H54 (cell line): ENCODE measurements around the gene PAQR5.

Source experiments
- DNase-seq: peaks from one replicate; pipeline ENCODE4 v3.0.0; 2011; ENCODE audit warnings: low spot score, mixed read lengths; ENCODE audit not compliant: insufficient read length
- FAIRE-seq: peaks from 3 replicates; lab custom pipeline; 2011; peaks lifted over from hg19 to GRCh38; lab: Jason Lieb, UNC
- POLR2A ChIP-seq: IDR thresholded peaks from 2 replicates; pipeline ENCODE4 v1.6.1; 2011; ENCODE audit warnings: low read depth, mild to moderate bottlenecking, low read length

Gene PAQR5

GRCh38 chr15:69342460-69343076 is 43.9 kb downstream of the PAQR5 start:
- no peak for TF ChIP-seq POLR2A
- FAIRE-seq (no peak), DNase-seq (no peak)

DNA sequence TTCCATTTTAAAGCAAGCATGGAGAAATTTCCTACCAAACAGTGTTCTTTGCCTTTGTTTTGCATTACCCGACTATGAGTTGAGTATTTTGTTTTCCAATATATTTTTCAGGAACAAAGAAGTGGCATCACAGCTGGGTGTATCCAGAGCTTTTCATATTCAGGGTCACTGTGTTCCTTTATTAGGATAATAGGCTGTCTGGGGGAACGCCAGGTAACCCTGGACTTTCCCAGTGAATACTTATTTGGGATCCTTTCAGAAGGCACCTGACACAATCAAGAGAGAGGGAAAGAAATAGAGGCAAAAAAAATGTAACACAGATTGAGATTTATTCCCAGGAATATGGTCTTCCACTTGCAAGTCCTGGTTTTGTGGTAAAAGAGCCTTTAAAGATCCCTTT is 44.4 kb downstream of the PAQR5 start:
- FAIRE-seq (no peak), DNase-seq (no peak)
- no peak for TF ChIP-seq POLR2A

GRCh38 chr15:69344238-69344637 is 45.5 kb downstream of the PAQR5 start:
- FAIRE-seq (no peak), DNase-seq (no peak)
- no peak for TF ChIP-seq POLR2A

DNA sequence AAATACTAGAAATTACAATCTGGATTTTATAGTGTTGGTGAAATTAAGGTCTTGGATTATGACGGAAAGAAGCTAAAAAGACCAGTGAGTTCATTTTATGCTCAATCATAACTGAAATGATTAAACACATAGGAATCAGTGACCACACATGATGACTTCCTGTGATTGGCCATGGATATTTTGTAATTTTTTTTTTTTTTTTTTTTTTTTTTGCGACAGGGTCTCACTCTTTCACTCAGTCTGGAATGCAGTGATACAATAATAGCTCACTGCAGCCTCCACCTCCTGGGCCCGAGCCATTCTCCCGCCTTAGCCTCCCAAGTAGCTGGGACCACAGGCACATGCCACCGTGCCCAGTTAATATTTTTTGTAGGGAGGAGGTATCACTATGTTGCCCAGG is 47.4 kb downstream of the PAQR5 start:
- FAIRE-seq = no peak
- no peak for DNase-seq
- no peak for TF ChIP-seq POLR2A

- DNase-seq (no peak), FAIRE-seq (no peak)
- no peak for TF ChIP-seq POLR2A
These were observed 52.6 kb downstream of the PAQR5 start for GRCh38 chr15:69351333-69351732.

DNA sequence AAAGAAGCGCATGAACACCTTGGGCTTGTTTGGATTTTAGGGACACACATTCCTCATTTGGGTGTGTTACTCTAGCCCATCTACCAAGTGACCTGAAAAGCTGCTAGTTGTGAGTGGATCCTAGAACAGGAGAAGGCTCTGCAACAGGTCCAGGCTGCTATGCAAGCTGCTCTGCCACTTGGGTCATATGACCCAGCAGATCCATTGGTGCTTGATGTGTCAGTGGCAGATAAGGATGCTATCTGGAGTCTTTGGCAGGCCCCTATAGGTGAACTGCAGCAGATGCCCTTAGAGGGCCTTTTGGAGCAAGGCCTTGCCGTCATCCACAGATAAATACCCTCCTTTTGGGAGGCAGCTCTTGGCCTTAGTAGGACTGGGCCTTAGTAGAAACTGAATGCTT is 53.2 kb downstream of the PAQR5 start:
- DNase-seq (no peak), FAIRE-seq (no peak)
- no peak for TF ChIP-seq POLR2A

DNA sequence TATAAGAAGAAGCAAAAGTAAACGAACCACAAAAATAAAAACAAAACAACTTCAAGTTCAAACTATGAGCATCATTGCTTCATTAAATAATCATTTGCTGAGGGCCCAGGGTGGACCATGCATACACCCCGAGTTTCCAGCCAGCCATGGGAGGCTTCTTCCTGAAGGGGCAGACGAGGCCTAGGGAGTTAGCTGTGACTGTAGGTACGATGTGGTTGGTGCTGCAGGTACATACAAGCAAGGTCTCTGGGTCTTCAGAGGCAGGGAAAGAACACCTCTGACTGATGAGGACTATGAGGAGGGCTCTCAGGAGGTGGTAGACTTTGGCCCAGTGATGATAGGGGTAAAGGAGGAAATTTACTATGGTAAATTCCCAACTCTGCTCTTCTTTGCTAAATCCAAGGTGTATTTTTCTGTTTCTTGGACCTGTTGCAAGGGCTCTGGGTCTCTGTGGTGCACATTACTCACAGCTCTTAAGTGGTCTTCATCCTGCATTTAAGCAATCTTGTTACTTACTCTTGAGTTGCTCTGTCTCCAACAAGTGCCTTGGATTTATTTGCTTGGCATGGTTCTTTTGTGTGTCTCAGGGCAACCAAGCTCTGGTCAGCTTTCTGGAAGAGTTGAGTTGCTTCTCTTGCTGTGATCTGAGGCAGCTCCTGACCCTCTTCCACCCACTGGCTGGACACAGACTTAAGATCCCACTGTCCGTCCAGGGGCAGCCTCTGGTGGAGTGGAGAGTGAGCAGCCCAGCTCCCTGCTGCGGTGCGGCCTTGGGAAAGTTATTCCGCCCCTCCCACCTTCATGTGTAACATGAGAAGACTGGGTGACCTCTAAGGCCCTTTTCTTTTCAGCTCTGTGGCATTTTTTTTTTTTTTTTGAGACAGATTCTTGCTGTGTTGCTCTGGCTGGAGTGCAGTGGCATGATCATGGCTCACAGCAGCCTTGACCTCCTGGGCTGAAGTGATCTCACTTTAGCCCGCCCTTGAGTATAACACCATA is 59.4 kb downstream of the PAQR5 start:
- DNase-seq = no peak
- FAIRE-seq = no peak
- no peak for TF ChIP-seq POLR2A

- FAIRE-seq (no peak), DNase-seq (no peak)
- TF ChIP-seq POLR2A = no peak
These were observed 60.1 kb downstream of the PAQR5 start for GRCh38 chr15:69358850-69359249.

GRCh38 chr15:69359722-69360121 is 61.0 kb downstream of the PAQR5 start:
- TF ChIP-seq POLR2A = no peak
- FAIRE-seq (no peak), DNase-seq (no peak)

DNA sequence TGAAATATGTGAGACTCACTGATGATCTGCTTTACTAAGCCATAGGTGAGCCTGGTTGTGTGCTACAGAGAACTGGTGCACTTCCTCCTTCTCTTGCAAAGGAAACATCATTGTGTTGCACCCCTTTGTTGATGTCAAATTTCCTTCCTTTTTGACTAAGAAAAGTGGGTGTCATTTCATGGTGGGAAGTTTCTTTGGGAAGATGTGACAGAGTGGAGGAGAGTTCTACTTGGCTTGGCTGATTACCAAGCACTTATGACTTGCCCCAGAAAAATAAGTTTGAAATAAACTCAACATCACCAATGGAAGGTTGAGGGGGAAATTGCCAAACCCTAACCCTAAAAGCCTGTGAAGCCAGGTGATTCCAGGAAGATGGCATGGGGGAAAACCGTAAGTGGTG is 61.9 kb downstream of the PAQR5 start:
- no peak for FAIRE-seq

GRCh38 chr15:69367236-69367635 is 68.5 kb downstream of the PAQR5 start:
- DNase-seq = no peak
- TF ChIP-seq POLR2A = no peak
- FAIRE-seq = no peak

More for the DNA sequence above, 61.9 kb downstream of the PAQR5 start:
- TF ChIP-seq POLR2A = no peak
- DNase-seq = no peak

GRCh38 chr15:69369631-69370030 is 70.9 kb downstream of the PAQR5 start:
- TF ChIP-seq POLR2A = no peak
- FAIRE-seq (no peak), DNase-seq (no peak)

- no peak for FAIRE-seq
- no peak for TF ChIP-seq POLR2A
- DNase-seq = no peak
These were observed 74.7 kb downstream of the PAQR5 start for GRCh38 chr15:69373406-69373805.

DNA sequence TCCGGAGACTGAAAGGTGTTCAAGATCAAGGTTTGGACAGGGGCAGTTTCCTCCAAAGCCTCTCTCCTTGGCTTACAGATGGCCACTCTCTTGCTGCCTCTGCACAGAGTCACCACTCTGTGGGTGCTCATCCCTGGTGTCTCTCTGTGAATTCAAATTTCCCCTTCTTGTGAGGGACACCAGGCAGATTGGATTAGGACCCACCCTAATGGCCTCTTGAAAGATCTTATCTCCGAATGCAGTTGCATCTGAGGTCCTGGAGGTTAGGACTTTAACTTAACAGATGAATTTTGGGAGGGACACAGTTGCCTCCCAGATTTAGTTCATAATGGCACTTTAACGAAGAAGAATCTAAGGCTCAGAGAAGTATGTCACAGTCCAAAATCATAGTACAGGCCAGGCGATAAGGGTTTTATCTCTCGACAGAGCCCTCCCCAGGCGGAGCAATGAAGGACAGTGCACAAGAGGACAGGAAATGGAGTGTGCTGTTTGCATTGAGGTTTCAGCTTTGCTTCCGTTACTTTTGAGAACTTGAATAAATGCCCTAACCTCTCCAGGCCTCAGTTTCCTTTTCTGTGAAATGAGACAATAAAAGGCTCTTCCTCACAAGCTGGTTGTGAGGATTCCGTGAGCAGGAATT is 76.6 kb downstream of the PAQR5 start:
- FAIRE-seq (no peak), DNase-seq (no peak)

More for the DNA sequence above, 76.6 kb downstream of the PAQR5 start:
- no peak for TF ChIP-seq POLR2A
